Keratinocyte (primary cell): ENCODE measurements around the gene ITGAV. TPM values are rescaled to one million over a fixed set of nuclear protein-coding genes. Genes with fewer than 3 reads are reported as not detected.

Experiments used
- DNase-seq: peaks from one replicate; pipeline ENCODE4 v3.0.0-alpha.2; 2011; ENCODE audit warnings: low read depth, missing footprints, low spot score
- FAIRE-seq: peaks from 2 replicates; lab custom pipeline; 2011; peaks lifted over from hg19 to GRCh38; lab: Jason Lieb, UNC
- H2AFZ ChIP-seq: 2 replicates; pipeline ENCODE4 v1.6.0; 2012; ENCODE audit warnings: low read length, control low read depth, inconsistent platforms; ENCODE audit not compliant: control insufficient read depth
- H3K27ac ChIP-seq: 2 replicates; pipeline ENCODE4 v1.5.1; 2011; ENCODE audit warnings: low read length; ENCODE audit not compliant: control insufficient read depth, insufficient read depth
- H3K27me3 ChIP-seq: 3 replicates; pipeline ENCODE4 v1.6.0; 2011; ENCODE audit warnings: low read length; ENCODE audit not compliant: control insufficient read depth, insufficient read depth; ENCODE audit errors: extremely low read depth
- H3K36me3 ChIP-seq, 2 experiments: 2 replicates in 1 of 2; 3 replicates in 1 of 2; pipeline ENCODE4 v1.5.1; 2011; ENCODE audit warnings: low read length in 2 of 2, mild to moderate bottlenecking in 1 of 2; ENCODE audit not compliant: control insufficient read depth in 2 of 2, insufficient read depth in 2 of 2; ENCODE audit errors: extremely low read depth in 1 of 2
- H3K4me1 ChIP-seq: 3 replicates; pipeline ENCODE4 v1.5.1; 2011; ENCODE audit warnings: low read length; ENCODE audit not compliant: control insufficient read depth, insufficient read depth; ENCODE audit errors: extremely low read depth
- H3K4me2 ChIP-seq: 3 replicates; pipeline ENCODE4 v1.6.0; 2011; ENCODE audit warnings: low read depth, low read length; ENCODE audit not compliant: control insufficient read depth, insufficient read depth; ENCODE audit errors: extremely low read depth
- H3K4me3 ChIP-seq, 3 experiments: fragments of 200-600 bp in 1 of 3; sonication (generic) in 1 of 3; 2 replicates in 2 of 3; 3 replicates in 1 of 3; pipeline ENCODE4 v1.5.1; 2011 to 2016; ENCODE audit warnings: low read length in 3 of 3, mild to moderate bottlenecking in 3 of 3, control low read depth in 2 of 3, inconsistent platforms in 1 of 3, low read depth in 1 of 3, mixed read lengths in 1 of 3, mixed run types in 1 of 3, moderate library complexity in 1 of 3; ENCODE audit not compliant: control insufficient read depth in 2 of 3, insufficient read depth in 2 of 3; ENCODE audit errors: extremely low read depth in 1 of 3
- H3K79me2 ChIP-seq: 2 replicates; pipeline ENCODE4 v1.6.0; 2012; ENCODE audit warnings: low read length; ENCODE audit not compliant: control insufficient read depth, insufficient read depth
- H3K9ac ChIP-seq: 3 replicates; pipeline ENCODE4 v1.6.0; 2011; ENCODE audit warnings: low read length; ENCODE audit not compliant: control insufficient read depth, insufficient read depth; ENCODE audit errors: extremely low read depth
- H3K9me1 ChIP-seq: 3 replicates; pipeline ENCODE4 v1.6.0; 2011; ENCODE audit warnings: low read length; ENCODE audit not compliant: control insufficient read depth, insufficient read depth; ENCODE audit errors: extremely low read depth
- H3K9me3 ChIP-seq: 2 replicates; pipeline ENCODE4 v1.5.1; 2012; ENCODE audit warnings: low read depth, low read length; ENCODE audit not compliant: control insufficient read depth
- H4K20me1 ChIP-seq: 3 replicates; pipeline ENCODE4 v1.6.0; 2011; ENCODE audit warnings: low read length; ENCODE audit not compliant: control insufficient read depth, insufficient read depth; ENCODE audit errors: extremely low read depth
- EZH2 ChIP-seq: IDR thresholded peaks from one replicate; pipeline ENCODE4 v1.6.1; 2012; ENCODE audit warnings: inconsistent platforms, mild to moderate bottlenecking, low read length, moderate library complexity
- dilution Hi-C: fragments of 300-500 bp; cut with MboI; formaldehyde crosslinking; loops from one replicate; pipeline ENCODE4 v1.7.0; 2020; ENCODE audit warnings: low sequenced_read_pairs; ENCODE audit not compliant: extremely low pct_ligation_motif_present
- polyA plus RNA-seq, 5 experiments: library from polyadenylated mRNA; depleted of rRNA in 3 of 5; stranded (reverse) in 3 of 5; stranded (forward) in 1 of 5; unstranded in 1 of 5; fragments of >200 nt; gene quantifications; 1 replicate in 1 of 5; 2 replicates in 3 of 5; 3 replicates in 1 of 5; pipeline versions ENCODE4 v1.2.1 to v1.2.3, GENCODE V29; 2011 to 2012; ENCODE audit warnings: missing spikeins in 2 of 5, low read depth in 1 of 5, low replicate concordance in 1 of 5
- TF ChIP-seq, protein P1 (sequence below), 3 experiments: IDR thresholded peaks in 1 of 3; conservative IDR thresholded peaks in 1 of 3; optimal IDR thresholded peaks in 1 of 3; 2 replicates in 2 of 3; 3 replicates in 1 of 3; pipeline versions ENCODE3 to v1.5.1; 2011; ENCODE audit warnings: low read length in 3 of 3, mild to moderate bottlenecking in 3 of 3, moderate library complexity in 2 of 3, control low read depth in 1 of 3, inconsistent platforms in 1 of 3; ENCODE audit not compliant: insufficient read depth in 2 of 3; ENCODE audit errors: extremely low read depth in 1 of 3

Gene ITGAV
- polyA plus RNA-seq, 1 donor (not counting 4 experiments of a cell fraction or from before 2014, with no cell fraction given): 63.7 TPM

DNA sequence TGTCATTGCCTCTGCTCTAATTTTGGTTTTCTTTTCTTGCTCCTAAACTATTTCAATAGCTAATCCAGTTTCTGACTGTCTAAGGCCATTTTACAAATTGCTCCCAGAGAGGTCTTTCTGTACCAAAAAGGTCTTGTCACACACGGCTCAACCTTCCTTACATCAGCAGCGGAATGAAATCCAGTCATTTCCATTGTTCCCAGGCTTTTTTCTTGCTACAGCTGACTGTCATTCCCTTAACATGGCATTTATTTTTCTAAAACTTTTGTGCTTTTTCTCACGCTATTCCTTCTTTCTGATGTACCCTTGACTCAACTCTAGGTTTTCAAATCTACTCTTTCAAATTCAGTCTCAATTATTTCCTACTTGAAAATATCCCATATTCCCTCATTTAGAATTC lies 128.3 kb downstream of the ITGAV start:
- Histone ChIP-seq H3K9me1 (no peaks in the 10 kb centered on the region), H3K9ac (no peak overlapping the region), H3K9me3 (no peaks in the 10 kb centered on the region), H3K4me1 (no peaks in the 10 kb centered on the region), H3K27me3 (no peaks in the 10 kb centered on the region), H2AFZ (no peak overlapping the region), H3K4me2 (no peak overlapping the region), H3K27ac (no peak overlapping the region), H4K20me1 (no peaks in the 10 kb centered on the region), H3K4me3 (no peak overlapping the region), H3K79me2 (no peaks in the 10 kb centered on the region), H3K36me3 (no peaks in the 10 kb centered on the region)
- TF ChIP-seq EZH2: no peak
- TF ChIP-seq, protein P1, sequence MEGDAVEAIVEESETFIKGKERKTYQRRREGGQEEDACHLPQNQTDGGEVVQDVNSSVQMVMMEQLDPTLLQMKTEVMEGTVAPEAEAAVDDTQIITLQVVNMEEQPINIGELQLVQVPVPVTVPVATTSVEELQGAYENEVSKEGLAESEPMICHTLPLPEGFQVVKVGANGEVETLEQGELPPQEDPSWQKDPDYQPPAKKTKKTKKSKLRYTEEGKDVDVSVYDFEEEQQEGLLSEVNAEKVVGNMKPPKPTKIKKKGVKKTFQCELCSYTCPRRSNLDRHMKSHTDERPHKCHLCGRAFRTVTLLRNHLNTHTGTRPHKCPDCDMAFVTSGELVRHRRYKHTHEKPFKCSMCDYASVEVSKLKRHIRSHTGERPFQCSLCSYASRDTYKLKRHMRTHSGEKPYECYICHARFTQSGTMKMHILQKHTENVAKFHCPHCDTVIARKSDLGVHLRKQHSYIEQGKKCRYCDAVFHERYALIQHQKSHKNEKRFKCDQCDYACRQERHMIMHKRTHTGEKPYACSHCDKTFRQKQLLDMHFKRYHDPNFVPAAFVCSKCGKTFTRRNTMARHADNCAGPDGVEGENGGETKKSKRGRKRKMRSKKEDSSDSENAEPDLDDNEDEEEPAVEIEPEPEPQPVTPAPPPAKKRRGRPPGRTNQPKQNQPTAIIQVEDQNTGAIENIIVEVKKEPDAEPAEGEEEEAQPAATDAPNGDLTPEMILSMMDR (optimal IDR thresholded peaks at IDR 0.05 in 1 of 3, IDR thresholded peaks at IDR 0.05 in 1 of 3, conservative IDR thresholded peaks at IDR 0.05 in 1 of 3; ENCODE audit: extremely low read depth in 1 of 3, insufficient read depth in 2 of 3, low read length in 3 of 3): no peak
- dilution Hi-C loops: no loop called here
- FAIRE-seq: no peak
- no peak for DNase-seq

GRCh38 chr2:186718903-186719302 lies 129.0 kb downstream of the ITGAV start:
- peak overlapping the region; percentile 2 for H2AFZ ChIP-seq
- DNase-seq: no peak

More at GRCh38 chr2:186718903-186719302, 129.0 kb downstream of the ITGAV start:
- no peaks in the 10 kb centered on the region for H3K36me3 ChIP-seq
- no peaks in the 10 kb centered on the region for H3K27me3 ChIP-seq
- no peak for FAIRE-seq
- no peaks in the 10 kb centered on the region for H3K9me3 ChIP-seq
- H3K9ac ChIP-seq: no peak overlapping the region
- TF ChIP-seq, protein P1 (optimal IDR thresholded peaks at IDR 0.05 in 1 of 3, IDR thresholded peaks at IDR 0.05 in 1 of 3, conservative IDR thresholded peaks at IDR 0.05 in 1 of 3; ENCODE audit: extremely low read depth in 1 of 3, insufficient read depth in 2 of 3, low read length in 3 of 3): no peak
- TF ChIP-seq EZH2: no peak
- no peaks in the 10 kb centered on the region for H3K79me2 ChIP-seq
- dilution Hi-C loops: no loop called here
- no peaks in the 10 kb centered on the region for H3K4me1 ChIP-seq
- no peak overlapping the region for H3K4me2 ChIP-seq
- no peaks in the 10 kb centered on the region for H3K9me1 ChIP-seq
- no peak overlapping the region for H3K27ac ChIP-seq
- no peaks in the 10 kb centered on the region for H4K20me1 ChIP-seq
- H3K4me3 ChIP-seq: no peak overlapping the region
